Measurements from ENCODE around the gene NT5C1B.

The NT5C1B gene

GRCh38 chr2:18605115-18605514, 15.7 kb upstream of the NT5C1B start:
- Histone ChIP-seq H2AFZ (ENCODE audit: low read depth, low read length) (no peak overlapping the region), H3K36me3 (replicated peaks; ENCODE audit: low read depth, low read length) (no peaks in the 10 kb centered on the region), H3K4me3 (ENCODE audit: low read length) (no peak overlapping the region), H3K9ac (ENCODE audit: low read length) (no peak overlapping the region), H4K20me1 (ENCODE audit: insufficient read depth, low read length) (no peaks in the 10 kb centered on the region), H3K9me3 (ENCODE audit: insufficient read depth, low read length) (no peaks in the 10 kb centered on the region), H3K27me3 (ENCODE audit: low read depth, low read length) (no peaks in the 10 kb centered on the region), H3K4me1 (ENCODE audit: low read length) (peaks cover 32% of the 10 kb centered on the region), H3K27ac (ENCODE audit: low read length) (no peak overlapping the region), H3K4me2 (ENCODE audit: low read length) (no peak overlapping the region), H3K79me2 (ENCODE audit: low read length) (no peaks in the 10 kb centered on the region)
- TF ChIP-seq CTCF (IDR thresholded peaks at IDR 0.05; ENCODE audit: low read depth, low read length) (no peak), EZH2phosphoT487 (IDR thresholded peaks at IDR 0.05; ENCODE audit: low read depth) (no peak)

- H3K36me3 ChIP-seq (replicated peaks; ENCODE audit: low read depth, low read length): no peaks in the 10 kb centered on the region
- H4K20me1 ChIP-seq (ENCODE audit: insufficient read depth, low read length): no peaks in the 10 kb centered on the region
- H3K27me3 ChIP-seq (ENCODE audit: low read depth, low read length): no peaks in the 10 kb centered on the region
- no peak overlapping the region for H2AFZ ChIP-seq (ENCODE audit: low read depth, low read length)
- no peaks in the 10 kb centered on the region for H3K9me3 ChIP-seq (ENCODE audit: insufficient read depth, low read length)
- H3K27ac ChIP-seq (ENCODE audit: low read length): no peak overlapping the region
- TF ChIP-seq CTCF (IDR thresholded peaks at IDR 0.05; ENCODE audit: low read depth, low read length) (no peak), EZH2phosphoT487 (IDR thresholded peaks at IDR 0.05; ENCODE audit: low read depth) (no peak)
- H3K4me2 ChIP-seq (ENCODE audit: low read length): no peak overlapping the region
- no peaks in the 10 kb centered on the region for H3K79me2 ChIP-seq (ENCODE audit: low read length)
- H3K9ac ChIP-seq (ENCODE audit: low read length): no peak overlapping the region
- no peak overlapping the region for H3K4me3 ChIP-seq (ENCODE audit: low read length)
- H3K4me1 ChIP-seq (ENCODE audit: low read length): peaks cover 32% of the 10 kb centered on the region
Measured at GRCh38 chr2:18604531-18604885, 15.1 kb upstream of the NT5C1B start.

GRCh38 chr2:18603854-18604530, 14.6 kb upstream of the NT5C1B start:
- no peak overlapping the region for H3K4me2 ChIP-seq (ENCODE audit: low read length)
- no peaks in the 10 kb centered on the region for H3K36me3 ChIP-seq (replicated peaks; ENCODE audit: low read depth, low read length)
- no peaks in the 10 kb centered on the region for H3K9me3 ChIP-seq (ENCODE audit: insufficient read depth, low read length)
- no peak overlapping the region for H3K4me3 ChIP-seq (ENCODE audit: low read length)
- no peak overlapping the region for H3K9ac ChIP-seq (ENCODE audit: low read length)
- peaks cover 34% of the 10 kb centered on the region for H3K4me1 ChIP-seq (ENCODE audit: low read length)
- H4K20me1 ChIP-seq (ENCODE audit: insufficient read depth, low read length): no peaks in the 10 kb centered on the region
- H2AFZ ChIP-seq (ENCODE audit: low read depth, low read length): no peak overlapping the region
- no peak overlapping the region for H3K27ac ChIP-seq (ENCODE audit: low read length)
- TF ChIP-seq CTCF (IDR thresholded peaks at IDR 0.05; ENCODE audit: low read depth, low read length): no peak
- TF ChIP-seq EZH2phosphoT487 (IDR thresholded peaks at IDR 0.05; ENCODE audit: low read depth): no peak
- no peaks in the 10 kb centered on the region for H3K27me3 ChIP-seq (ENCODE audit: low read depth, low read length)
- no peaks in the 10 kb centered on the region for H3K79me2 ChIP-seq (ENCODE audit: low read length)

- Histone ChIP-seq H3K9ac (ENCODE audit: low read length) (no peak overlapping the region), H2AFZ (ENCODE audit: low read depth, low read length) (no peak overlapping the region), H3K27ac (ENCODE audit: low read length) (no peak overlapping the region), H3K9me3 (ENCODE audit: insufficient read depth, low read length) (no peaks in the 10 kb centered on the region), H3K36me3 (replicated peaks; ENCODE audit: low read depth, low read length) (no peaks in the 10 kb centered on the region), H3K4me3 (ENCODE audit: low read length) (no peak overlapping the region), H4K20me1 (ENCODE audit: insufficient read depth, low read length) (no peaks in the 10 kb centered on the region), H3K4me2 (ENCODE audit: low read length) (no peak overlapping the region), H3K4me1 (ENCODE audit: low read length) (peaks cover 42% of the 10 kb centered on the region), H3K79me2 (ENCODE audit: low read length) (no peaks in the 10 kb centered on the region), H3K27me3 (ENCODE audit: low read depth, low read length) (no peaks in the 10 kb centered on the region)
- TF ChIP-seq CTCF (IDR thresholded peaks at IDR 0.05; ENCODE audit: low read depth, low read length) (no peak), EZH2phosphoT487 (IDR thresholded peaks at IDR 0.05; ENCODE audit: low read depth) (no peak)
Measured at GRCh38 chr2:18602298-18602697, 12.9 kb upstream of the NT5C1B start.
